Caco-2 (cell line): Measurements from ENCODE around the gene CWF19L1. TPM values are rescaled to one million over a fixed set of nuclear protein-coding genes. Genes with fewer than 3 reads are reported as not detected.

Experiments used
- BruUV-seq: library from RNA; stranded (reverse); fragments of 400-500 nt; replicated peaks from 2 replicates; lab custom pipeline; 2021; lab: Mats Ljungman, UMichigan
- CTCF ChIA-PET: fragments of 300-600 bp; sonication (Branson Sonifier 250); formaldehyde crosslinking; loops from one replicate; lab custom pipeline; 2022; ENCODE audit warnings: antibody characterized with exemption; lab: Charles Lee
- POLR2A ChIA-PET: fragments of 300-600 bp; sonication (Branson Sonifier 250); formaldehyde crosslinking; loops from one replicate; lab custom pipeline; 2022; ENCODE audit warnings: antibody characterized with exemption; lab: Charles Lee
- DNase-seq, 2 experiments: peaks; one replicate each; pipeline versions ENCODE4 v3.0.0 to v3.0.0-alpha.2; 2020 to 2022
- H3K27me3 ChIP-seq: replicated peaks from 2 replicates; pipeline ENCODE4 v1.6.0; 2011; ENCODE audit warnings: low read length; ENCODE audit not compliant: control insufficient read depth, insufficient read depth
- H3K36me3 ChIP-seq: 2 replicates; pipeline ENCODE4 v1.5.1; 2011; ENCODE audit warnings: low read length; ENCODE audit not compliant: control insufficient read depth, insufficient read depth
- H3K4me1 ChIP-seq: fragments of 250-450 bp; sonication (Bioruptor Pico); 2 replicates; pipeline ENCODE4 v1.5.1; 2020; ENCODE audit warnings: mild to moderate bottlenecking
- H3K4me3 ChIP-seq: 2 replicates; pipeline ENCODE4 v1.5.1; 2011; ENCODE audit warnings: low read depth, mild to moderate bottlenecking, control low read depth, low read length
- H3K9me3 ChIP-seq: fragments of 250-450 bp; sonication (Bioruptor Pico); 2 replicates; pipeline ENCODE4 v1.5.1; 2020; ENCODE audit warnings: mild to moderate bottlenecking, moderate library complexity
- H3K27ac Mint-ChIP-seq: one replicate; pipeline ENCODE4 v1.8.0; 2022; ENCODE audit warnings: mixed read lengths; ENCODE audit not compliant: unreplicated experiment
- H3K27me3 Mint-ChIP-seq: one replicate; pipeline ENCODE4 v1.8.0; 2022; ENCODE audit warnings: mixed read lengths; ENCODE audit not compliant: insufficient read depth, unreplicated experiment
- H3K36me3 Mint-ChIP-seq: one replicate; pipeline ENCODE4 v1.8.0; 2022; ENCODE audit warnings: mild to moderate bottlenecking, mixed read lengths; ENCODE audit not compliant: insufficient read depth, unreplicated experiment
- H3K4me1 Mint-ChIP-seq: one replicate; pipeline ENCODE4 v1.8.0; 2022; ENCODE audit warnings: low read depth, mixed read lengths; ENCODE audit not compliant: unreplicated experiment
- H3K4me3 Mint-ChIP-seq: one replicate; pipeline ENCODE4 v1.8.0; 2022; ENCODE audit warnings: mild to moderate bottlenecking, moderate library complexity, mixed read lengths; ENCODE audit not compliant: unreplicated experiment
- H3K9me3 Mint-ChIP-seq: one replicate; pipeline ENCODE4 v1.8.0; 2022; ENCODE audit warnings: mixed read lengths; ENCODE audit not compliant: unreplicated experiment
- CTCF ChIP-seq, 2 experiments: fragments of 200-600 bp in 1 of 2; IDR thresholded peaks; 1 replicate in 1 of 2; 2 replicates in 1 of 2; pipeline versions ENCODE4 v1.5.1 to v1.8.0; 2011 to 2022; ENCODE audit warnings: antibody characterized with exemption in 1 of 2, control low read depth in 1 of 2, inconsistent platforms in 1 of 2, low read depth in 1 of 2, low read length in 1 of 2, mild to moderate bottlenecking in 1 of 2, moderate library complexity in 1 of 2; ENCODE audit not compliant: insufficient read depth in 1 of 2, severe bottlenecking in 1 of 2, unreplicated experiment in 1 of 2
- intact Hi-C: fragments of 100-400 bp; cut with micrococcal nuclease; formaldehyde crosslinking; loops from one replicate; pipeline ENCODE4 v1.10.0; 2022; ENCODE audit not compliant: unreplicated experiment
- total RNA-seq: library from RNA; stranded (reverse); gene quantifications from 2 replicates; pipeline ENCODE4 v1.2.3, GENCODE V29; 2022

Gene CWF19L1
- total RNA-seq, 1 experiment from 2014 or later, result 41.1 TPM

- Histone ChIP-seq H3K27me3 (no peaks in the 10 kb centered on the region), H3K9me3 (no peaks in the 10 kb centered on the region), H3K36me3 (no peaks in the 10 kb centered on the region), H3K4me3 (peak overlapping the region; percentile 71), H3K4me1 (peaks cover 24% of the 10 kb centered on the region)
- Mint-ChIP-seq H3K4me3 (peak overlapping the region; percentile 76), H3K27me3 (no peaks in the 10 kb centered on the region), H3K36me3 (peaks cover 40% of the 10 kb centered on the region), H3K27ac (peak overlapping the region; percentile 83), H3K4me1 (peaks cover 42% of the 10 kb centered on the region), H3K9me3 (no peaks in the 10 kb centered on the region)
- intact Hi-C loops, result no loop called here
- ChIA-PET CTCF (no interaction called here), POLR2A (interaction anchor here (1.1 kb wide), 1 partner anchor 189 kb away, joined by 5 read pairs; no protein-coding TSS in a partner anchor)
- no peak for DNase-seq
- TF ChIP-seq CTCF (IDR thresholded peaks at IDR 0.05; ENCODE audit: insufficient read depth in 1 of 2, low read depth in 1 of 2, low read length in 1 of 2, severe bottlenecking in 1 of 2, unreplicated experiment in 1 of 2), result no peak
- BruUV-seq, result no TSS peak
Observed at GRCh38 chr10:100184426-100184825, 83.0 kb downstream of the CWF19L1 start.

- ChIA-PET POLR2A (interaction anchor here (1.1 kb wide), 1 partner anchor 190 kb away, joined by 5 read pairs; no protein-coding TSS in a partner anchor), CTCF (no interaction called here)
- Histone ChIP-seq H3K36me3 (no peaks in the 10 kb centered on the region), H3K4me3 (no peak overlapping the region), H3K27me3 (no peaks in the 10 kb centered on the region), H3K9me3 (no peaks in the 10 kb centered on the region), H3K4me1 (peaks cover 24% of the 10 kb centered on the region)
- TF ChIP-seq CTCF (IDR thresholded peaks at IDR 0.05; ENCODE audit: insufficient read depth in 1 of 2, low read depth in 1 of 2, low read length in 1 of 2, severe bottlenecking in 1 of 2, unreplicated experiment in 1 of 2), result no peak
- intact Hi-C loops, result no loop called here
- H3K4me1 Mint-ChIP-seq, result peaks cover 42% of the 10 kb centered on the region
- H3K27me3 Mint-ChIP-seq, result no peaks in the 10 kb centered on the region
- BruUV-seq, result no TSS peak
- DNase-seq, result peak in 1 of 2 experiments; percentile 74
- peak overlapping the region; percentile 66 for H3K27ac Mint-ChIP-seq
- peaks cover 42% of the 10 kb centered on the region for H3K36me3 Mint-ChIP-seq
- H3K9me3 Mint-ChIP-seq, result no peaks in the 10 kb centered on the region
- peak overlapping the region; percentile 42 for H3K4me3 Mint-ChIP-seq
Observed at GRCh38 chr10:100183481-100183880, 84.0 kb downstream of the CWF19L1 start.

GRCh38 chr10:100182908-100183307 is 84.5 kb downstream of the CWF19L1 start:
- Histone ChIP-seq H3K27me3 (no peaks in the 10 kb centered on the region), H3K4me1 (peaks cover 24% of the 10 kb centered on the region), H3K9me3 (no peaks in the 10 kb centered on the region), H3K36me3 (no peaks in the 10 kb centered on the region), H3K4me3 (no peak overlapping the region)
- Mint-ChIP-seq H3K4me1 (peaks cover 42% of the 10 kb centered on the region), H3K9me3 (no peaks in the 10 kb centered on the region), H3K36me3 (peaks cover 46% of the 10 kb centered on the region), H3K27ac (peak overlapping the region; percentile 66), H3K4me3 (peak overlapping the region; percentile 42), H3K27me3 (no peaks in the 10 kb centered on the region)
- POLR2A ChIA-PET, result no interaction called here
- intact Hi-C loops, result no loop called here
- no TSS peak for BruUV-seq
- no peak for DNase-seq
- TF ChIP-seq CTCF (IDR thresholded peaks at IDR 0.05; ENCODE audit: insufficient read depth in 1 of 2, low read depth in 1 of 2, low read length in 1 of 2, severe bottlenecking in 1 of 2, unreplicated experiment in 1 of 2), result no peak
- CTCF ChIA-PET, result no interaction called here

Other genes with a start within 250 kb of the CWF19L1 start
- 24.3 and 24.9 TPM in 2 replicates for gene CPN1, start 185.8 kb downstream of the CWF19L1 start, total RNA-seq
- gene ERLIN1, start 81.6 kb downstream of the CWF19L1 start, total RNA-seq, result 54.4 and 59.0 TPM in 2 replicates
- 28.2 and 28.6 TPM in 2 replicates for gene CHUK, start 38.0 kb downstream of the CWF19L1 start, total RNA-seq
- gene BLOC1S2, start 19.0 kb upstream of the CWF19L1 start, total RNA-seq, result 51.9 and 52.8 TPM in 2 replicates
- 0.19 TPM in 1 of 2 replicates, not detected in the other for gene PKD2L1, start 62.6 kb upstream of the CWF19L1 start, total RNA-seq
- gene SCD, start 79.6 kb upstream of the CWF19L1 start, total RNA-seq, result 449 and 457 TPM in 2 replicates
- 0.14 TPM in 1 of 2 replicates, not detected in the other for gene WNT8B, start 195.4 kb upstream of the CWF19L1 start, total RNA-seq